GM19238 (cell line): ENCODE results near the gene MBD3L5.
"Not testable (repeated sequence)": the region's sequence is repeated elsewhere in the genome, so short reads cannot be mapped to it uniquely, and the experiment has no call there.

Source experiments
- DNase-seq: peaks from one replicate; pipeline ENCODE4 v3.0.0; 2011; ENCODE audit warnings: low spot score; ENCODE audit not compliant: insufficient read length

MBD3L5 gene

DNA sequence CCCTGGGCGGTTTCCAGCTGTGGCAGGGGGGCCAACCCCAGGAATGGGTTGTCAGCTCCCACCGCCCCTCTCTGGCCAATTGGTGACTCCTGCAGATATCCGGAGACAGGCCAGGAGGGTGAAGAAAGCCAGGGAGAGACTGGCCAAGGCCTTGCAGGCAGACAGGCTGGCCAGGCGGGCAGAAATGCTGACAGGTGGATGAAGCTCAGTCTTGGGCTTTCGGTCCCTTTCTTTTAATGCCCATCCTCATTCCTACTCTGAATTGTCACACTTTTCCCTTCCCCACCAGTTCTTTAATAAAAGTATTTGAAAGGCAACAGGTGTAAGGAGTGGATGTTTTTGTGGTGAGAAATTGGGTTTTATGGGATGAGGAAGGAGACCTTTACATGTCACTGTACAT, 21.0 kb downstream of the MBD3L5 start:
- not testable (repeated sequence) for DNase-seq

DNA sequence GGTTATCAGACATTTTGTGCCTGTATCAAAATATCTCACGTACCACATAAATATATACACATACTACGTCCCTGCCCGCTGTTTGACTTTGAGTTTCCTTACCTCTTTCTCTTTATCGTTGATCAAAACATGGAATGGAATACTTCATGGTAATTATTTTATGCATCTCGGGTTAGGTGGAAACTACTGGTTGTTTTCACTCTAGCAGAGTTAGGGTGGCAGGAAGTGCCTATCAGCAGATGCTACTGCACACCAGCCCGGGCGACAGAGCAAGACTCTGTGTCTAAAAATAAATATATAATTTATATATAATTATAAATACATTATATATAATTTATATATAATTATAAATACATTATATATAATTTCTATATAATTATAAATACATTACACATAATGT, 22.5 kb downstream of the MBD3L5 start:
- not testable (repeated sequence) for DNase-seq

DNA sequence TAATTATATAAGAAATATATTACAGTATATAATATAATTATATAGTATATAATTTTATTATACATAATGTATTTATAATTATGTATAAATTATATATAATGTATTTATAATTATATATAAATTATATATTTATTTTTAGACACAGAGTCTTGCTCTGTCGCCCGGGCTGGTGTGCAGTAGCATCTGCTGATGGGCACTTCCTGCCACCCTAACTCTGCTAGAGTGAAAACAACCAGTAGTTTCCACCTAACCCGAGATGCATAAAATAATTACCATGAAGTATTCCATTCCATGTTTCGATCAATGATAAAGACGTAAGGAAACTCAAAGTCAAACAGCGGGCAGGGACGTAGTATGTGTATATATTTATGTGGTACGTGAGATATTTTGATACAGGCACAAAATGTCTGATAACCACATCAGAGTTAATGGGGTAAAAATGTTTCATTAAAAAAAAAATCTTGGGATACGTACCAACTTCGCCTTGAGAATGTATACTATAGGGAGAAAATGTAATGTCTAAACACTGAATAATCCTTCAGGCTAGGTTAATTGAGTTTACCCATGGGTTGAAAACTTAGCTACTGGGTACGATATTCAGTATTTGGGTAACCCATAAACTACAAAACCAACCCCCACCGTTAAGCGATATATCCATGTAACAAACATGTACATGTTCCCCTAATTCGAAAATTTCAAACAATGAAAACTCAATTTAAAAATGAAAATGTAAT, 24.4 kb downstream of the MBD3L5 start:
- DNase-seq, result not testable (repeated sequence)

DNA sequence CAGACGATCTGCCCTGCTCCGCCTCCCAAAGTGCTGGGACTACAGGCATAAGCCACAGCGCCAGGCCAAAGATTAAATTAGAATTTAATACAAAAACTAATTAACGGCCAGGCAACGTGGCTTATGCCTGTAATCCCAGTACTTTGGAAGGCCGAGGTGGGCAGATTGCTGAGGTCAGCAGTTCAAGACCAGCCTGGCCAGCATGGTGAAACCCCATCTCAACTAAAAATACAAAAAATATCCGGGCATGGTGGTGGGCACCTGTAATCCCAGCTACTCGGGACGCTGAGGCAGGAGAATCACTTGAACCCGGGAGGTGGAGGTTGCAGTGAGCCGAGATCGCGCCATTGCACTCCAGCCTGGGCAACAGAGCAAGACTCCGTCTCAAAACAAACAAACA, 25.3 kb downstream of the MBD3L5 start:
- not testable (repeated sequence) for DNase-seq

DNA sequence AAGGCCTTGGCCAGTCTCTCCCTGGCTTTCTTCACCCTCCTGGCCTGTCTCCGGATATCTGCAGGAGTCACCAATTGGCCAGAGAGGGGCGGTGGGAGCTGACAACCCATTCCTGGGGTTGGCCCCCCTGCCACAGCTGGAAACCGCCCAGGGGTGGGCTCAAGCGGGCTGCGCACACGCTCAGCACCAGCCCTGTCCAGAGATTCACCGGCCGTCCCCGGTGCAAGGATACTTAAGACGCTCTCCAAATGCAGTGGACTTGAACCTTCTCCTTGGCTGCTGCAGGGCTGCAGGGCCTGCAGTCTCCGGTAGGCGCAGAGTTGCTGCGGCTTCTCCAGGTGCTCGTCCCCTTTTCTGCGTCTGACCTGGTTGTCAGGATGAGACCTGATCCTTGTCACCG, 26.0 kb downstream of the MBD3L5 start:
- not testable (repeated sequence) for DNase-seq

DNA sequence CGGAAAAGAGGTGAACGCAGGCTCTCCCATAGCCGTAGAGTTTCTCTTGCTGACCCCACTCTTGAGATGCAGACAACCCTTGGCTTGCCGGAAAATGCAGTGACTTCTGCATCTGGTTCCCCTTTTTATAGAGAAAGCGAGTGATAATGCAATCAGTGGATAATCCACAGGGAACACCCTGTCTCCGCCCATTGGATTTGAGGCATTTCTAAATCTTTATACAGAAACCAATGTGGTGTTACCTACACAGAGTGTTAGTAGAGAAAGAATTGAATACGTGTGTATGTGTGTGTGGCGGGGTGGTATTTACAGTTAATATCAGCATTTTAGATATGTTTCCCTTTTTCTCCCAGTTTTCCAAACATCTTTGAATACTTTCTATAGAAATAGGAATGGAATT, 28.2 kb downstream of the MBD3L5 start, which contains the start of gene MBD3L3:
MBD3L3 (minus strand) TSS at position 101 of the 400 bp plus-strand sequence; CDS start at position 30, 71 bp downstream.
- DNase-seq, result not testable (repeated sequence)

DNA sequence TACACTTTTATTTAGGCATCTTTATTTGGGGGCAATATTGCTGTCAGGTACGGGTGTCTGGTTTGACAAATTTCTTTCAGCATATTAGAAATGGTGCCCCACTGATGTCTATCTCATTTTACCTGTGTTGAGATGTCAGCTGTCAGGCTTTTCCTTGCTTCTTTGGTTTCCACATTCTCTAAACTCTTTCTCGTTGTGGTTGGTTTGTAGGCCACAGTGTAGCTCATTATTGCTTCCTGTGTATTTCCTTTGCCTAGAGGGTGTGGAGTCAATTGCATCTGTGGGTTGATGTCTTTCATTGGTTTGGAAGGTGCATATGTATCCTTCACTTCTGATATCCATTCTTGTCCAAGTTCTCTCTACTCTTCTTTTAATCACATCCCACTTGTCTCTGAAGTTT, 29.6 kb downstream of the MBD3L5 start:
- not testable (repeated sequence) for DNase-seq

DNA sequence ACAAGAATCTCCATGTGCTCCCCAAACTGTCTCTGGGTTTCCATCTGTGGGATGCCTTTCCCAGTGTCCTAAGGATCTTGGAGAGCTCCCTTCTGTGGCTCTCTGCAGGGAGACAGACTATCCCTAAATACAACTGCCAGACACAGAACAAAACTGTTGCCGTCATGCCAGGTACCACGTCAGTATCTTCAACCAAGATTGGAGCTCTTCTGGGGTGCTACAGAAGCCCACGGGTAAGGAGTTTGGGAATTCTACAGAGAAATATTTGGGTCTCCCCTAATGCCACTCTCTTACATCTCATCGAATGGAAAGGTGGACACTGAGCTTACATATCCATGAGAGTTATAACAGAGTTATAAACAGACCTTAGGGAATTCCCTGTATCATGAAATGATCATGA, 33.0 kb downstream of the MBD3L5 start:
- DNase-seq, result no peak

DNA sequence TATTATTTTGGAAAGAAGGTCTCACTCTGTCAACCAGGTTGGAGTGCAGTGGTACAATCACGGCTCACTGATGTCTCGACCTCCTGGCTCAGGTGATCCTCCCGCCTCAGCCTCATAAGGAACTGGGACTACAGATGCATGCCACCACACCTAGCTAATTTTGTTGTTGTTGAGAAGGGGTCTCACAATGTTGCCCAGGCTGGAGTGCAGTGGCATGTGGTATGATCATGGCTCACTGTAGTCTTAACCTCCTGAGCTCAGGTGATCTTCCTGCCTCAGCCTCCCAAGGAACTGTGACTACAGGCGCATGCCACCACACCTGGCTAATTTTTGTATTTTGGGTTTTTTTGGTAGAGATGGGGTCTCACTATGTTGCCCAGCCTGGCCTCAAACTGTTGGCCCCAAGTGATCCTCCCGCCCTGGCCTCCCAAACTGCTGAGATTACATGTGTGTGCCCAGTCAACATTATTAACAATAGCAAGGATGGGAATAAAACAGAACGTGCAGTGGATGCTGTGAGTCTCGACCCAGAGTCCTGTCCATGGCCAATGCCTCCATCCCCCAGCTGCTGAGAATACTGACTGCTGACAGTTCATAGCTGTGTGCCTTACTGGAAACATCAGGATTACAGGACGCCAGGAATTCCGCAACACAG, 33.5 kb downstream of the MBD3L5 start:
- no peak for DNase-seq

DNA sequence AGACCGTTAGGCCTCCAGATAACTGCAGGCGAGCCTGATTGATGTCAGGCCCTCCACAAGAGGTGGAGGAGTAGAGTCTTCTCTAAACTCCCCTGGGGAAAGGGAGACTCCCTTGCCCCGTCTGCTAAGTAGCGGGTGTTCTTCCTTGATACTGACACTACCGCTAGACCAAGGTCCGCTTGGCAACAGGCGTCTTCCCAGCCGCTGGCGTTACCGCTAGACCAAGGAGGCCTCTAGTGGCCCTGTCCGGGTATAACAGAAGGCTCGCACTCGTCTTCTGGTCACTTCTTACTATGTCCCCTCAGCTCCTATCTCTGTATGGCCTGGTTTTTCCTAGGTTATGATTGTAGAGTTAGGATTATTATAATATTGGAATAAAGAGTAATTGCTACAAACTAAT, 36.7 kb downstream of the MBD3L5 start:
- DNase-seq, result not testable (repeated sequence)

DNA sequence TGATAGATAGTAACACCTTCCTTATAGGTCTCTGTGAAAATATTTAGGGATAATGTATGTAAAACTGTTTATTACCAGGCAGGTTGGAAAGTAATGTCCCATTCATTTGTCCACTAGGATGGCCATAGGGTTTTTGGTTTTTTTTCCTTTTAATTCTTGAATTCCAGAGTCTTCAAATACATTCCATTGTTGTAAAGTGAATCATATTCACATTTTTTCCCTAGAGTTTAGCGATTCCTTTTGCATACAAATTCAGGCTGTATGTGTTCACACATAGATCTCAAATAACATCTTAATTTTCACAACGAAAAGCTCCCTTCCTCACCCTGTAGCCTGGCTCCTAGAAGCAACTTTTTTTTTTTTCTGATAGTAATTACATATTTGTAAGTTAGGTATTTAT, 37.3 kb downstream of the MBD3L5 start:
- DNase-seq, result no peak

DNA sequence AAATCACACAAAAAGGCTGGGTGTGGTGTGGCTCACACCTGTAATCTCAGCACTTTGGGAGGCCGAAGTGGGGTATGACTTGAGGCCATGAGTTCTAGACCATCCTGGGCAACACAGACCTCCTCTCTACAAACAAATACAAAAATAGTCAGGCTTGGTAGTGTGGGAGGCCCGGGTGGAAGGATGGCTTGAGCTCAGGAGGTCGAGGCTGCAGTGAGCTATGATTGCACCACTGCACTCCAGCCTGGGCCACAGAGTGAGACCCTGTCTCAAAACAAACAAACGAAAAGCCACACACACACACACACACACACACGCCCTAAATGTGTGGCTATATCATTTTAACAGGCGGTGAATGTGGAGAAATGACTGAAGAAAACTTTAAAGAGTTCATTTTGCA, 38.2 kb downstream of the MBD3L5 start:
- no peak for DNase-seq

DNA sequence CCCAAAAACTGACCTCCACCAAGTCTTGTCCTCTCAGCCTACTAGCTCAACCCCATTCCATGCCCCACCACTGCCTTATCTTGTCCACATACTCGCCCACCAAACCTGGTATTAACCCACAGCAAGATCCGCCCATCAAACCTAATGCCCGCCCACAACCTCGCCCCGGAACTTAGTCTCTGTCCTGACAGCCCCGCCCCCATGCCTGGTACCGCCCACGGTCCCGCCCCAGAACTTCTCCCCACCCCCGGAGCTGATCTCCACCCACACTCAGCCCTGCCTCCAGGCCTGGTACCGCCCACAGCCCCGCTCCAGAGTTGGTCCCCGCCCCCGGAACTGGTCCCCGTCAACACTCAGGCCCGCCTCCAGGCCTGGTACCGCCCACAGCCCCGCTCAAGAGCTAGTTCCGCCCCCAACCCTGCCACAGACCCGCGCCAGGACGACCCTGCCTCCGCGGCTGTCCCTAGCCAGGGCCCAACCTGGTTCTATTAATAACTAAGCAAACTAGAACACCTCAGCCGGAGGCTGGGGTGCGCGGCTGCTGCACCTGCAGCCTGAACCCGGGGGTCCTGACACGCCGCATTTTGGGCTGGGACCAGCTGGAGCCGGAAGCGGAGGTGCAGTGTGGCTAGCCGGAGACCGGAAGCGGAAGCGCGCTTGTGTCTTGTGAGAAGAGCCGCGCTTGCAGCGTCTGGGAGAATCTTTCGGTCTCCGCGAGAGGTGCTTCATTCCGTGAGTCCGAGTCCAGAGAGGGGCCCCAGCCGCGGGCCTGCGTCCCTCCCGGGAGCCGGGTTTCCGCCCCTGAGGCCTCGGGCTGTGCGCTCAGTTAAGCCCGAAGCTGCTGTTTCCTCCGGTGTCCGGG, 38.9 kb downstream of the MBD3L5 start, which contains the start of gene ZNF557:
ZNF557 (plus strand) TSS at position 662 of the 862 bp plus-strand sequence. CDS start 5,372 bp downstream, outside the sequence.
- peak; percentile 86 for DNase-seq

DNA sequence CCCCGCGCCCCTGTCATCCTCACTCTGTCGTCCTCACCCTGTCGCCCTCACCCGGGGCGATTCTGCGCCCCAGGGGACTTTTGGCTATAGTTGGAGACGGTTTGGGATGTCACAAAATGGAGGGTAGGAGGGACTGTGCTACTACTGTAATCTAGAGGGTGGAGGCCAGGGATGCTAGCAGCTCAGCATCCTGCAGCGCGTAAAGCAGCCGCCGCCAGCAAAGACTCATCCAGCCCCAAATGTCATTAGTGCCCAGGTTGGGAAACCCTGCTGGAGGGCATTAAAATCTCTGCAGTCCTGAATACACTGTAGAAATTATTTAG, 39.5 kb downstream of the MBD3L5 start:
- DNase-seq, result no peak

DNA sequence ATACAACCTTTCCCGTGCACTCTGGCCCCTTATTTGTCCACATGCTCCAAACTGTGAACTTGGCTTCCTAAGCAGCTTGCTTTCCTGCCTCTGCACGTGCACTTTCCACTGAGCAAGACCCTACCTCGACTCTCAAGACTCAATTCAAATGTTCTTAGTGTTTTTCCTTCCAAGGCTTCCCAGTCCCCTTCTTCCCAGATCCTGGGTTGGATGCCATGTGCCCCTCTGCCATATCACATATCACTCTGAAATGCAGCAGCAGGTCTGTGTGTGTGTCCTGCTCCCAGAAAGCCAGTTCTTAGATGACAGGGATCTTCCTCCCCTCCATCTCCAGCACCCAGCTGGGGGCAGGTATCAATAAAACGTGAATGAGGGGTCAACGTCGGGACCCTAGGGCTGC, 42.2 kb downstream of the MBD3L5 start:
- DNase-seq, result no peak

DNA sequence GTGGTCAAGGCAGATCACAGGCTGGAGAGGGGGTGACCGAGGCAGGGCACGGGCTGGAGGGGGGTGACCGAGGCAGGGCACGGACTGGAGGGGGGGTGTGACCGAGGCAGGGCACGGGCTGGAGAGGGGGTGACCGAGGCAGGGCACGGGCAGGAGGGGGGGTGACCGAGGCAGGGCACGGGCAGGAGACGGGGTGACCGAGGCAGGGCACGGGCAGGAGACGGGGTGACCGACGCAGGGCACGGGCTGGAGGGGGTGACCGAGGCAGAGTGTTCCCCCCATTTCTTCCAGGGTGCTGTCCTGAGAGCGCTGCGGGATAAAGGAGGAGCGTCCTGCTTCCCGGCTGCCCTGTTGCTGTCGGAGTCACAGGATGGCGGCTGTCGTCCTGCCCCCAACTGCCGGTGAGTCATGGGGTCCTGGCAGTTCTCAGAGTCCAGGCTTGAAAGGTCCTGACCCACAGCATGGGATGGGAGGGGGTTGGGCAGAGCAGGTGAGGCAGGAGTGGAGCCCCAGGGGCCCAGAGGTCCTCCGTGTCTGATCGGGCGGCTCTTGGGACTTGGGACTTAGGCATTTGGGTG, 44.4 kb downstream of the MBD3L5 start:
- DNase-seq, result no peak

DNA sequence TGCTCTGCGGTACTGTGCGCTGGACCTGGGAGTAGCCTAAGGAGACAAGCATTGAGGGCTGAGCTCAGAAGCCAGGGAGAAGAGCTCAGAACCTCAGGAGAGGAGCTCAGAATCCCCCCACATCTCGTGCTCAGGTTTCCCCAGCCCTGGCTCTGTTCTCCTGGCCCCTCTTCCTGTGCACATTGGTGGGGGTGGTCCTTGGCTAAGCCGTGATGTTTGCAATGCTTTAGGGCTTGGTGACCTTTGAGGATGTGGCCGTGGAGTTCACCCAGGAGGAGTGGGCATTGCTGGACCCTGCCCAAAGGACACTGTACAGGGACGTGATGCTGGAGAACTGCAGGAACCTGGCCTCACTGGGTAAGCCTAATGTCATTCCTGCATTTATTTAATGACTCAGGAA, 45.8 kb downstream of the MBD3L5 start:
- DNase-seq, result no peak

DNA sequence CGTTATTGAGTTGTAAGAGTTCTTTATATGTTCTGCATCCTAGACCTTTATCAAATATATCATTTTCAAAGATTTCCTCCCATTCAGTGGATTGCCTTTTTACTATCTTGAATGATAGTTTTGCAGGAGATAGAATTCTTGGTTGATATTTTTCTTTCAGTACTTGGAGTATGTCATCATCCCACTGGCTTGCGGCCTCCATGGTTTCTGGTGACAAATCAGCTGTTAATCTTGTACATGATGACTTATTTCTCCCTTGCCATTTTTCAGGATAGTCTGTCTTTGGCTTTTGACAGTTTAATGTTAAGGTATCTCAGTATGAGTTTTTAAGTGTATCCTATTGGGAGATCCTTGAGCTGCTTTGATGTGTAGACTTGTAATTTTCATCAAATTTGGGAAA, 47.6 kb downstream of the MBD3L5 start:
- no peak for DNase-seq
